Hepatocyte (in vitro differentiated cells): ENCODE results near the gene JPH2. TPM values are rescaled to one million over a fixed set of nuclear protein-coding genes. Genes with fewer than 3 reads are reported as not detected.

Source experiments
- DNase-seq: peaks from one replicate; pipeline ENCODE4 v3.0.0-alpha.2; 2016; ENCODE audit warnings: low spot score
- H2AFZ ChIP-seq: fragments of 200-600 bp; sonication (generic); 2 replicates; pipeline ENCODE4 v1.6.0; 2016; ENCODE audit warnings: antibody characterized with exemption, mild to moderate bottlenecking
- H3K27ac ChIP-seq: fragments of 200-600 bp; sonication (generic); 2 replicates; pipeline ENCODE4 v1.5.1; 2016; ENCODE audit warnings: mild to moderate bottlenecking
- H3K27me3 ChIP-seq: fragments of 200-600 bp; sonication (generic); 2 replicates; pipeline ENCODE4 v1.6.1; 2016
- H3K36me3 ChIP-seq: fragments of 200-600 bp; sonication (generic); replicated peaks from 2 replicates; pipeline ENCODE4 v1.5.1; 2016; ENCODE audit warnings: low read depth; ENCODE audit not compliant: insufficient read depth
- H3K4me1 ChIP-seq: fragments of 200-600 bp; sonication (generic); 2 replicates; pipeline ENCODE4 v1.5.1; 2016; ENCODE audit warnings: mild to moderate bottlenecking, moderate library complexity; ENCODE audit not compliant: insufficient read depth
- H3K4me2 ChIP-seq: fragments of 200-600 bp; sonication (generic); 2 replicates; pipeline ENCODE4 v1.6.0; 2016
- H3K4me3 ChIP-seq: fragments of 200-600 bp; sonication (generic); 2 replicates; pipeline ENCODE4 v1.5.1; 2016; ENCODE audit warnings: mild to moderate bottlenecking
- H3K79me2 ChIP-seq: fragments of 200-600 bp; sonication (generic); 2 replicates; pipeline ENCODE4 v1.6.0; 2017; ENCODE audit warnings: mild to moderate bottlenecking
- H3K9me2 ChIP-seq: fragments of 200-600 bp; sonication (generic); replicated peaks from 2 replicates; pipeline ENCODE4 v1.6.0; 2017; ENCODE audit warnings: mild to moderate bottlenecking; ENCODE audit not compliant: insufficient read depth
- H3K9me3 ChIP-seq: fragments of 200-600 bp; sonication (generic); 2 replicates; pipeline ENCODE4 v1.5.1; 2016; ENCODE audit warnings: low read depth, mild to moderate bottlenecking
- H4K20me1 ChIP-seq: fragments of 200-600 bp; sonication (generic); 2 replicates; pipeline ENCODE4 v1.6.0; 2016; ENCODE audit warnings: mild to moderate bottlenecking; ENCODE audit not compliant: insufficient read depth, poor library complexity, severe bottlenecking
- CTCF ChIP-seq: fragments of 200-600 bp; sonication (generic); IDR thresholded peaks from 2 replicates; pipeline ENCODE4 v1.5.1; 2016; ENCODE audit warnings: antibody characterized with exemption, mild to moderate bottlenecking; ENCODE audit not compliant: poor library complexity
- EZH2 ChIP-seq: fragments of 200-600 bp; sonication (generic); IDR thresholded peaks from 2 replicates; pipeline ENCODE4 v1.6.1; 2016; ENCODE audit warnings: antibody characterized with exemption, mild to moderate bottlenecking, borderline replicate concordance
- EZH2phosphoT487 ChIP-seq: fragments of 200-600 bp; sonication (generic); IDR thresholded peaks from one replicate; pipeline ENCODE4 v1.6.1; 2018; ENCODE audit warnings: antibody characterized with exemption, mild to moderate bottlenecking, low read depth, moderate library complexity; ENCODE audit not compliant: unreplicated experiment, severe bottlenecking
- WGBS: methylation state at CpG from one replicate; pipeline ENCODE4 v1.1.6; 2016; ENCODE audit warnings: low lambda C conversion rate; ENCODE audit errors: missing lambda C conversion rate; 5-methylcytosine and 5-hydroxymethylcytosine counted together
- polyA plus RNA-seq: library from polyadenylated mRNA; unstranded; fragments of >200 nt; fragmentation: Nextera tagmentation; extraction: Ambion mirVana; gene quantifications from 2 replicates; pipeline ENCODE4 v1.2.1, GENCODE V29; 2016
- total RNA-seq: library from RNA; depleted of rRNA; stranded (reverse); fragments of >200 nt; gene quantifications from 2 replicates; pipeline ENCODE4 v1.2.3, GENCODE V29; 2014

Gene JPH2
- total and polyA plus RNA-seq, 2 experiments from 2014 or later: 6.6 to 8.3 TPM

- TF ChIP-seq EZH2: no peak
- TF ChIP-seq CTCF: no peak
- no peak for TF ChIP-seq EZH2phosphoT487
Measured at GRCh38 chr20:44228465-44229258, 41.7 kb upstream of the JPH2 start.

GRCh38 chr20:44224637-44225036 lies 37.6 kb upstream of the JPH2 start:
- H3K9me3 ChIP-seq: no peaks in the 10 kb centered on the region
- H4K20me1 ChIP-seq: no peaks in the 10 kb centered on the region
- no peaks in the 10 kb centered on the region for H3K27me3 ChIP-seq
- no peaks in the 10 kb centered on the region for H3K79me2 ChIP-seq
- no peaks in the 10 kb centered on the region for H3K36me3 ChIP-seq
- H3K27ac ChIP-seq: no peak overlapping the region
- no peak for TF ChIP-seq CTCF
- no peak for TF ChIP-seq EZH2phosphoT487
- no peak for TF ChIP-seq EZH2
- H3K9me2 ChIP-seq: no peaks in the 10 kb centered on the region
- H2AFZ ChIP-seq: no peak overlapping the region
- H3K4me2 ChIP-seq: no peak overlapping the region
- H3K4me1 ChIP-seq: no peaks in the 10 kb centered on the region
- no peak for DNase-seq
- H3K4me3 ChIP-seq: no peak overlapping the region
- 89% methylated on average over 5 of the region's 5 CpGs for WGBS

More at GRCh38 chr20:44228465-44229258, 41.7 kb upstream of the JPH2 start:
- Histone ChIP-seq H4K20me1 (no peaks in the 10 kb centered on the region), H3K79me2 (no peaks in the 10 kb centered on the region), H3K9me2 (no peaks in the 10 kb centered on the region), H3K4me3 (no peak overlapping the region), H3K9me3 (no peaks in the 10 kb centered on the region), H3K27me3 (no peaks in the 10 kb centered on the region), H3K4me1 (no peaks in the 10 kb centered on the region), H2AFZ (no peak overlapping the region), H3K27ac (no peak overlapping the region), H3K4me2 (no peak overlapping the region), H3K36me3 (no peaks in the 10 kb centered on the region)
- 72% methylated on average over 15 of the region's 17 CpGs for WGBS
- DNase-seq: no peak

- Histone ChIP-seq H3K9me3 (no peaks in the 10 kb centered on the region), H3K27ac (no peak overlapping the region), H3K4me1 (no peaks in the 10 kb centered on the region), H4K20me1 (no peaks in the 10 kb centered on the region), H2AFZ (no peak overlapping the region), H3K4me2 (no peak overlapping the region), H3K9me2 (no peaks in the 10 kb centered on the region), H3K27me3 (no peaks in the 10 kb centered on the region), H3K79me2 (no peaks in the 10 kb centered on the region), H3K4me3 (no peak overlapping the region), H3K36me3 (no peaks in the 10 kb centered on the region)
- 73% methylated on average over 5 of the region's 5 CpGs for WGBS
- no peak for TF ChIP-seq CTCF
- TF ChIP-seq EZH2phosphoT487: no peak
- DNase-seq: peak; percentile 50
Measured at GRCh38 chr20:44223721-44224120, 36.7 kb upstream of the JPH2 start.
